22Rv1 (cell line): ENCODE data around the gene SWAP70.

Experiments used
- CTCF ChIP-seq: fragments of 450-650 bp; IDR thresholded peaks from 2 replicates; pipeline ENCODE4 v1.5.1; 2017; ENCODE audit warnings: mild to moderate bottlenecking
- ZFX ChIP-seq: fragments of 450-650 bp; IDR thresholded peaks from 2 replicates; pipeline ENCODE4 v1.6.1; 2017; ENCODE audit warnings: antibody characterized with exemption, borderline replicate concordance

- no peak for TF ChIP-seq CTCF
- no peak for TF ChIP-seq ZFX
These were observed 96.3 kb downstream of the SWAP70 start for GRCh38 chr11:9760193-9760575.
